PFSK-1 (cell line): ENCODE measurements around the gene BEGAIN.

Source experiments
- FOXP2 ChIP-seq: optimal IDR thresholded peaks from 2 replicates; pipeline ENCODE3; 2011; ENCODE audit warnings: borderline replicate concordance, control low read depth, inconsistent platforms; ENCODE audit not compliant: insufficient read depth; ENCODE audit errors: extremely low read length, extremely low read depth
- POLR2AphosphoS5 ChIP-seq: IDR thresholded peaks from 2 replicates; pipeline ENCODE4 v1.6.1; 2012; ENCODE audit warnings: low read depth, mild to moderate bottlenecking, control low read depth, low read length, moderate library complexity
- SIN3A ChIP-seq: IDR thresholded peaks from 2 replicates; pipeline ENCODE4 v1.6.1; 2012; ENCODE audit warnings: mild to moderate bottlenecking, low read length, moderate library complexity, borderline replicate concordance; ENCODE audit not compliant: insufficient read depth
- TAF1 ChIP-seq: IDR thresholded peaks from 2 replicates; pipeline ENCODE4 v1.6.1; 2012; ENCODE audit warnings: low read length, control low read depth, borderline replicate concordance; ENCODE audit not compliant: insufficient read depth
- TF ChIP-seq, protein P1 (sequence below), 2 experiments: IDR thresholded peaks; 2 replicates each; pipeline versions ENCODE4 v1.6.1 to v1.8.0; 2011 to 2012; ENCODE audit warnings: low read depth in 2 of 2, low read length in 2 of 2, control low read depth in 1 of 2, inconsistent platforms in 1 of 2, mild to moderate bottlenecking in 1 of 2, moderate library complexity in 1 of 2; ENCODE audit not compliant: insufficient read depth in 1 of 2

BEGAIN gene

DNA sequence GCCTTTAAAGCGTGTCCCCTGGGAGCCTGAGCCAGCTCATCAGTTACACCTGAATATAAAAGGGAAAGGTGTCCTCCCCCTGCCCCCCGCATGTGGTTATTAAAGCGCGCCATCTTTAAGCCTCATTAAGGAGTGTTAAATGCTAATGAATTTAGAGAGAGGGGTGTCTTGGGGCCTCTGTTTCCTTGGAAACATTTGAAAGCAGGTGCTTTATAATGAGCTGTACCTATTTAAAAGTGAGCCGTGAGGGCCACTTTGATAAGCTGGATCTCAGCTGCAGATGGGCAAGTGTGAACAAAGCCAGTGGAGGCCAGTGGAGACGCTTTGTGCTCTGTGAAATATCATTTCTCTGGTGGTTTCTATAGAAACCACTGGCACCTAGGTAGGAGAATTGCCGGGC, 84.0 kb downstream of the BEGAIN start:
- TF ChIP-seq, protein P1, sequence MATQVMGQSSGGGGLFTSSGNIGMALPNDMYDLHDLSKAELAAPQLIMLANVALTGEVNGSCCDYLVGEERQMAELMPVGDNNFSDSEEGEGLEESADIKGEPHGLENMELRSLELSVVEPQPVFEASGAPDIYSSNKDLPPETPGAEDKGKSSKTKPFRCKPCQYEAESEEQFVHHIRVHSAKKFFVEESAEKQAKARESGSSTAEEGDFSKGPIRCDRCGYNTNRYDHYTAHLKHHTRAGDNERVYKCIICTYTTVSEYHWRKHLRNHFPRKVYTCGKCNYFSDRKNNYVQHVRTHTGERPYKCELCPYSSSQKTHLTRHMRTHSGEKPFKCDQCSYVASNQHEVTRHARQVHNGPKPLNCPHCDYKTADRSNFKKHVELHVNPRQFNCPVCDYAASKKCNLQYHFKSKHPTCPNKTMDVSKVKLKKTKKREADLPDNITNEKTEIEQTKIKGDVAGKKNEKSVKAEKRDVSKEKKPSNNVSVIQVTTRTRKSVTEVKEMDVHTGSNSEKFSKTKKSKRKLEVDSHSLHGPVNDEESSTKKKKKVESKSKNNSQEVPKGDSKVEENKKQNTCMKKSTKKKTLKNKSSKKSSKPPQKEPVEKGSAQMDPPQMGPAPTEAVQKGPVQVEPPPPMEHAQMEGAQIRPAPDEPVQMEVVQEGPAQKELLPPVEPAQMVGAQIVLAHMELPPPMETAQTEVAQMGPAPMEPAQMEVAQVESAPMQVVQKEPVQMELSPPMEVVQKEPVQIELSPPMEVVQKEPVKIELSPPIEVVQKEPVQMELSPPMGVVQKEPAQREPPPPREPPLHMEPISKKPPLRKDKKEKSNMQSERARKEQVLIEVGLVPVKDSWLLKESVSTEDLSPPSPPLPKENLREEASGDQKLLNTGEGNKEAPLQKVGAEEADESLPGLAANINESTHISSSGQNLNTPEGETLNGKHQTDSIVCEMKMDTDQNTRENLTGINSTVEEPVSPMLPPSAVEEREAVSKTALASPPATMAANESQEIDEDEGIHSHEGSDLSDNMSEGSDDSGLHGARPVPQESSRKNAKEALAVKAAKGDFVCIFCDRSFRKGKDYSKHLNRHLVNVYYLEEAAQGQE (IDR thresholded peaks at IDR 0.05; ENCODE audit: insufficient read depth in 1 of 2, low read depth in 2 of 2, low read length in 2 of 2): no peak
- TF ChIP-seq POLR2AphosphoS5 (no peak), FOXP2 (no peak), TAF1 (no peak), SIN3A (no peak)

DNA sequence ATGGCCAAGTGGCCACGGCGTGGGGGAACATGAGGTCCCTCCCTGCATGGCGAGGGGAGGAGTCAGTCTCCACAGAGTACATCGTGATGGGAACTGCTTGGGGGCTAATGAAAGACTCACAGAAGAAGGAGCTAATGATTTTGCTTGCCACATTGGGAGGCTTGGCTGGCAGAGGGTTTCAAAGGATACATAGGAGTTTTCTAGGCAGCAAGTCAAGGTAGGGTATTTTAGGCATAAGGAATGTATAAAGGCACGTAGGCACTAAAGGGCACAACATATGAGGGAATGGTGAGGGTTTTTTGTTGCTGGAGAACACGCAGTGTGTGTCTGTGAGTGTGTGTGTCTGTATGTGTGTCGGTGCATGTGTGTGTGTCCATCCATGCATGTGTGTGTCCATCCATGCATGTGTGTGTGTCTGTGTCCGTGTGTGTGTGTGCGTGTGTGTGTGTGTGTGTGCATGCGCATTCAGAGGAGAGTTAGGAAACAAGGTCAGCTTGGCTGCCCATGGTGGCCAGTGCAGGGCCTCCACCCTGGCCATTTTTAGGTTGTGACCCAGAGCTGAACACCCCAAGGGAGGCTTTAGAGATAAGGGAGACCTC, 84.5 kb downstream of the BEGAIN start:
- TF ChIP-seq, protein P1 (IDR thresholded peaks at IDR 0.05; ENCODE audit: insufficient read depth in 1 of 2, low read depth in 2 of 2, low read length in 2 of 2): no peak
- TF ChIP-seq POLR2AphosphoS5: no peak
- no peak for TF ChIP-seq TAF1
- TF ChIP-seq SIN3A: no peak
- no peak for TF ChIP-seq FOXP2

DNA sequence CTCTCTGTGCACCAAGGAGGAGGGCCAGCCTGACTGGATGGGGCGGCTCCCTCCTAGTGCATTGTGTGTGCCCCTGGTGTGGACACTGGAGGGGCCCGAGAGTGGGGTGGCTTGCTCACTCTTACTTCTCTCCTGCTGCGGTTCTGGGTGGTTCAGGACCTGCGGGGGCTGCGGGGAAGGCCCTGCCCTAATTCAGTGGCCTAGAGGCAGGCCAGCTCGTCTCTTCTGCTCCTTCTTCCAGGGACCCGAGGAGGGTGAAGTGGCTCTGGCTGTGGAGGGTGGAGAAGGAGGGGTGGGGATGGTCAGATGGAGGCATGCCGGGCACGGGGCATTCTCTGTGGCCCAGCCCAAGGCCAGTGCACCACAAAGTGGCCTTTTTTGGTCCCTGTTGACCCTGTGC, 87.1 kb downstream of the BEGAIN start:
- TF ChIP-seq SIN3A: no peak
- TF ChIP-seq, protein P1 (IDR thresholded peaks at IDR 0.05; ENCODE audit: insufficient read depth in 1 of 2, low read depth in 2 of 2, low read length in 2 of 2): no peak
- no peak for TF ChIP-seq FOXP2
- no peak for TF ChIP-seq POLR2AphosphoS5
- no peak for TF ChIP-seq TAF1

DNA sequence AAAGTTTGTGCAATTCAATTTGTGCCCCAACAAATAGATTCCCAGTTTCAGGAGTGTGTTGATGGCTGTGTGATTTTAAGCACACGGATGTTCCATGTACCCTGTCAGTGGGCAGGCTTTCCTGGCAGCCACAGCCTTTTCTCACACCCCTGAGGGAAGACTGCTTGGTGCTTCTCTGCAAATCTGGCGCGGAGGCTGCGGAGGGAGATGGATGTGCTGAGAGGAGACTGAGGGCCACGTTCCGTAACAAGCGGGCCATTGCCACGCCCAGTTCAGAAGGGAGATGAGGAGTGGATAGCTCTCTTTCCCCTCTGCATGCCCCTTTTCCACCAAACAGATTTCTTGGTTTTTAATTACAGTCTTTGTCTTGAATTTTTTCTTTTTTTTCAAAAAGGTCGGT, 89.1 kb downstream of the BEGAIN start:
- TF ChIP-seq FOXP2: no peak
- TF ChIP-seq, protein P1 (IDR thresholded peaks at IDR 0.05; ENCODE audit: insufficient read depth in 1 of 2, low read depth in 2 of 2, low read length in 2 of 2): no peak
- no peak for TF ChIP-seq SIN3A
- TF ChIP-seq POLR2AphosphoS5: no peak

DNA sequence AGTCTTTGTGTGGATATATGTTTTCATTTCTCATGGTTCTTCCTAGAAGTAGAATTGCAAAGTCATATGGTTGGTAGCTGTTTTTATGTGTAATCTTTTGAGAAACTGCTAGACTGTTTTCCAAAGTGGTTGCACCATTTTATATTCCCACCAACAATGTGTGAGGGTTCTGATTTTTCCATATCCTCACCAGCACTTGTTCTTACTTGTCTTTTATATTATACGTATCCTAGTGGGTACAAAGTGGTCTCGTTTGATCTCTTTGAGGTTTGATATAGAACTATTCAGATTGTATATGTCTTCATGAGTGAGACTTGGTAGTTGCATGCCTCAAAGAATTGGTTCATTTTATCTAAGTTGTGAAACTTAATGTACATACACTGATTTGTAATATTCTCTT, 91.3 kb downstream of the BEGAIN start:
- no peak for TF ChIP-seq TAF1
- no peak for TF ChIP-seq FOXP2
- TF ChIP-seq, protein P1 (IDR thresholded peaks at IDR 0.05; ENCODE audit: insufficient read depth in 1 of 2, low read depth in 2 of 2, low read length in 2 of 2): no peak
- no peak for TF ChIP-seq POLR2AphosphoS5
- TF ChIP-seq SIN3A: no peak
